GM03348 (cell line): Measurements from ENCODE around the gene POFUT2.
A peak's percentile ranks its signal among the peaks of the same experiment; 100 is the strongest.

Experiments used
- DNase-seq: peaks from one replicate; pipeline ENCODE4 v3.0.0; 2012; ENCODE audit warnings: low spot score

Gene POFUT2

GRCh38 chr21:45297329-45297728 lies 9.6 kb upstream of the POFUT2 start:
- no peak for DNase-seq

GRCh38 chr21:45296638-45297037 lies 8.9 kb upstream of the POFUT2 start:
- no peak for DNase-seq

- peak; percentile 74 for DNase-seq
Measured at GRCh38 chr21:45295576-45296365, 8.1 kb upstream of the POFUT2 start.

- DNase-seq = peak; percentile 93
Measured at GRCh38 chr21:45294509-45295291, 7.0 kb upstream of the POFUT2 start.

GRCh38 chr21:45293726-45294401 lies 6.2 kb upstream of the POFUT2 start:
- DNase-seq = no peak

GRCh38 chr21:45293220-45293725 lies 5.6 kb upstream of the POFUT2 start:
- DNase-seq = no peak

GRCh38 chr21:45292399-45293219 lies 4.9 kb upstream of the POFUT2 start:
- peak; percentile 94 for DNase-seq

GRCh38 chr21:45291613-45292398 lies 4.1 kb upstream of the POFUT2 start:
- no peak for DNase-seq

- DNase-seq = peak; percentile 41
Measured at GRCh38 chr21:45290948-45291612, 3.4 kb upstream of the POFUT2 start.

GRCh38 chr21:45289655-45290515 lies 2.2 kb upstream of the POFUT2 start:
- no peak for DNase-seq

GRCh38 chr21:45289134-45289533 lies 1.4 kb upstream of the POFUT2 start:
- no peak for DNase-seq

- no peak for DNase-seq
Measured at GRCh38 chr21:45288441-45288841, 746 bp upstream of the POFUT2 start.

GRCh38 chr21:45286671-45287437 lies 841 bp downstream of the POFUT2 start:
- peak; percentile 55 for DNase-seq

GRCh38 chr21:45285266-45285931 lies 2.3 kb downstream of the POFUT2 start:
- DNase-seq = no peak

- no peak for DNase-seq
Measured at GRCh38 chr21:45284456-45284741, 3.3 kb downstream of the POFUT2 start.

GRCh38 chr21:45283611-45284455 lies 3.9 kb downstream of the POFUT2 start:
- DNase-seq = no peak

GRCh38 chr21:45283035-45283610 lies 4.6 kb downstream of the POFUT2 start:
- no peak for DNase-seq
